ENCODE data around the gene GOLGB1. TPM values are rescaled to one million over a fixed set of nuclear protein-coding genes. Genes with fewer than 3 reads are reported as not detected.

The GOLGB1 gene
- total RNA-seq, 4 donors from 2014 or later, result 32.6 to 78.3 (median 54.9) TPM

- TF ChIP-seq CTCF (IDR thresholded peaks at IDR 0.05) (no peak), POLR2A (IDR thresholded peaks at IDR 0.05) (no peak)
- H3K27me3 ChIP-seq, result no peaks in the 10 kb centered on the region
- intact Hi-C loops (cut with DNase I; ENCODE audit: low total_unique reads), result no loop called here
- no peaks in the 10 kb centered on the region for H3K4me1 ChIP-seq
- H3K9me3 ChIP-seq, result no peaks in the 10 kb centered on the region
- DNase-seq, result no peak
- no peak overlapping the region for H3K4me3 ChIP-seq
- H3K27ac ChIP-seq, result no peak overlapping the region
- H3K36me3 ChIP-seq, result no peaks in the 10 kb centered on the region
Measured at GRCh38 chr3:121630355-121630754, 119.2 kb downstream of the GOLGB1 start.

- Histone ChIP-seq H3K27ac (no peak overlapping the region), H3K4me1 (no peaks in the 10 kb centered on the region), H3K9me3 (no peaks in the 10 kb centered on the region), H3K4me3 (no peak overlapping the region), H3K36me3 (no peaks in the 10 kb centered on the region), H3K27me3 (no peaks in the 10 kb centered on the region)
- DNase-seq, result no peak
- TF ChIP-seq POLR2A (IDR thresholded peaks at IDR 0.05) (no peak), CTCF (IDR thresholded peaks at IDR 0.05) (no peak)
- intact Hi-C loops (cut with DNase I; ENCODE audit: low total_unique reads), result no loop called here
Measured at GRCh38 chr3:121629601-121630000, 119.9 kb downstream of the GOLGB1 start.

DNA sequence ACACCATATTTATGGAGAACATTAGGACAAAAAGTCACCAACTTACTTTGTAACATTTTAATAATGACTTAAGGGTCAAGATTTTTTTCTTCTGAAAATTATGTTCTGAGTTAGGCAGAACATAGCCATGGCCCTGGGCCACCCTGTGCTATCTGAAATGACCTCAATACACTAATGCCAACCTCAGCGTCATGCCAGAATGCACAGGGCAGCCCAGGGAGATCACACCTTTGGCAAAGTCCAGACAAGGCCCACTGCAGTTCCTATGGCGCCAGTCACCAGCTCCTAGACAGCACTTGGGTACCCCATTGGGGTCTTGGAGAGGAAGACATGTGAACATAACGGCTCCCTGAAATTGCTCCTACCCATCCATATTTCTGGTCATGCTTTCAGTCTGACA lies 121.9 kb downstream of the GOLGB1 start:
- H3K9me3 ChIP-seq, result no peaks in the 10 kb centered on the region
- H3K4me3 ChIP-seq, result no peak overlapping the region
- intact Hi-C loops (cut with DNase I; ENCODE audit: low total_unique reads), result no loop called here
- no peaks in the 10 kb centered on the region for H3K4me1 ChIP-seq
- H3K36me3 ChIP-seq, result no peaks in the 10 kb centered on the region
- no peak overlapping the region for H3K27ac ChIP-seq
- DNase-seq, result no peak
- TF ChIP-seq POLR2A (IDR thresholded peaks at IDR 0.05) (no peak), CTCF (IDR thresholded peaks at IDR 0.05) (no peak)
- no peaks in the 10 kb centered on the region for H3K27me3 ChIP-seq

DNA sequence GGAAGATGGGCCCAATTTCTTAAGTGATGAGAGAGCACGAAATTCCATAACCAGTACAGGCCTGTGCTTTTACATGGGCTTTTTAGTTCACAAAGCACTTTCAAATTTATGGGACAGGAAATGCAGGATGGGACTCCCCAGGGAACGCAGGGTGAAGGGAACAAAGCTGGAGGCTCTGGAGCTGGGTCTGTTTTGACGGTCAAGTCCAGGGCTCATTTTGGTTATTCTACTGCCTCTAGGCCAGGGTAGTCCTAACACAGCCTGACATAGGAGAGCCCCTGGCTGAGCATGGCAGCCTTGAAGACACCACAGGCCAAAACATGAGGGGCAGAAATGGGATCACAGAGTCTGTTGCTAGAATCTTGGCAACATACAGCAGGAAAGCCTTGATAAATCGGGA lies 122.3 kb downstream of the GOLGB1 start:
- intact Hi-C loops (cut with DNase I; ENCODE audit: low total_unique reads), result no loop called here

GRCh38 chr3:121626495-121626894 lies 123.0 kb downstream of the GOLGB1 start:
- TF ChIP-seq CTCF (IDR thresholded peaks at IDR 0.05) (no peak), POLR2A (IDR thresholded peaks at IDR 0.05) (no peak)
- no peak overlapping the region for H3K27ac ChIP-seq
- no peaks in the 10 kb centered on the region for H3K36me3 ChIP-seq
- H3K27me3 ChIP-seq, result no peaks in the 10 kb centered on the region
- no peaks in the 10 kb centered on the region for H3K9me3 ChIP-seq
- H3K4me1 ChIP-seq, result no peaks in the 10 kb centered on the region
- DNase-seq, result no peak
- H3K4me3 ChIP-seq, result no peak overlapping the region
- intact Hi-C loops (cut with DNase I; ENCODE audit: low total_unique reads), result no loop called here

More for the DNA sequence above, 122.3 kb downstream of the GOLGB1 start:
- H3K9me3 ChIP-seq, result no peaks in the 10 kb centered on the region
- DNase-seq, result no peak
- no peaks in the 10 kb centered on the region for H3K36me3 ChIP-seq
- no peaks in the 10 kb centered on the region for H3K27me3 ChIP-seq
- no peak for TF ChIP-seq POLR2A (IDR thresholded peaks at IDR 0.05)
- no peak for TF ChIP-seq CTCF (IDR thresholded peaks at IDR 0.05)
- no peak overlapping the region for H3K4me3 ChIP-seq
- no peak overlapping the region for H3K27ac ChIP-seq
- H3K4me1 ChIP-seq, result no peaks in the 10 kb centered on the region
